Endothelial cell of umbilical vein (primary cell): ENCODE data around the gene SPNS1. TPM values are rescaled to one million over a fixed set of nuclear protein-coding genes. Genes with fewer than 3 reads are reported as not detected.

Experiments
- BruUV-seq: library from RNA; stranded (reverse); fragments of 400-500 nt; replicated peaks from 2 replicates; lab custom pipeline; 2021; lab: Mats Ljungman, UMichigan
- CTCF ChIA-PET: fragments of 300-600, 350-600 bp; sonication (Branson Sonifier 250); formaldehyde crosslinking; loops from one replicate; lab custom pipeline; 2021; ENCODE audit warnings: antibody characterized with exemption, inconsistent platforms; lab: Charles Lee
- POLR2A ChIA-PET: fragments of 300-600, 350-600 bp; sonication (Branson Sonifier 250); formaldehyde crosslinking; loops from one replicate; lab custom pipeline; 2021; ENCODE audit warnings: antibody characterized with exemption, inconsistent platforms; lab: Charles Lee
- DNase-seq: peaks from one replicate; pipeline ENCODE4 v3.0.0-alpha.2; 2011; ENCODE audit warnings: low read depth, low spot score
- FAIRE-seq: peaks from 2 replicates; lab custom pipeline; 2011; peaks lifted over from hg19 to GRCh38; lab: Jason Lieb, UNC
- H2AFZ ChIP-seq: 2 replicates; pipeline ENCODE4 v1.6.0; 2012; ENCODE audit warnings: low read depth, low read length, control low read depth, inconsistent platforms
- H3K27ac ChIP-seq: 2 replicates; pipeline ENCODE4 v1.5.1; 2011; ENCODE audit warnings: low read depth, mild to moderate bottlenecking, control low read depth, low read length, moderate library complexity; ENCODE audit not compliant: insufficient read depth
- H3K27me3 ChIP-seq, 2 experiments: 2 replicates each; pipeline versions ENCODE4 v1.6.0 to v1.6.1; 2011; ENCODE audit warnings: low read length in 2 of 2, mixed read lengths in 1 of 2; ENCODE audit not compliant: control insufficient read depth in 2 of 2, insufficient read depth in 2 of 2
- H3K36me3 ChIP-seq, 2 experiments: 2 replicates in 1 of 2; 3 replicates in 1 of 2; pipeline ENCODE4 v1.5.1; 2011; ENCODE audit warnings: low read length in 2 of 2, mild to moderate bottlenecking in 1 of 2, moderate library complexity in 1 of 2; ENCODE audit not compliant: control insufficient read depth in 2 of 2, insufficient read depth in 2 of 2; ENCODE audit errors: extremely low read depth in 1 of 2
- H3K4me1 ChIP-seq: 3 replicates; pipeline ENCODE4 v1.5.1; 2011; ENCODE audit warnings: mild to moderate bottlenecking, low read length; ENCODE audit not compliant: control insufficient read depth, insufficient read depth; ENCODE audit errors: extremely low read depth
- H3K4me2 ChIP-seq: 2 replicates; pipeline ENCODE4 v1.6.1; 2011; ENCODE audit warnings: low read length, control low read depth, mixed read lengths; ENCODE audit not compliant: insufficient read depth
- H3K4me3 ChIP-seq, 3 experiments: fragments of 200-600 bp in 1 of 3; sonication (generic), shearing (Covaris generic) in 1 of 3; replicated peaks in 1 of 3; 2 replicates each; pipeline ENCODE4 v1.5.1; 2011 to 2016; ENCODE audit warnings: control low read depth in 3 of 3, low read length in 3 of 3, mild to moderate bottlenecking in 2 of 3, inconsistent platforms in 1 of 3, low read depth in 1 of 3, moderate library complexity in 1 of 3; ENCODE audit not compliant: insufficient read depth in 1 of 3
- H3K79me2 ChIP-seq: 2 replicates; pipeline ENCODE4 v1.6.0; 2012; ENCODE audit warnings: low read length, inconsistent platforms; ENCODE audit not compliant: control insufficient read depth, insufficient read depth
- H3K9ac ChIP-seq: replicated peaks from 2 replicates; pipeline ENCODE3; 2011; ENCODE audit warnings: low read length, control low read depth; ENCODE audit not compliant: insufficient read depth; ENCODE audit errors: extremely low read depth
- H3K9me1 ChIP-seq: replicated peaks from 3 replicates; pipeline ENCODE4 v1.6.0; 2011; ENCODE audit warnings: mild to moderate bottlenecking, low read length; ENCODE audit not compliant: control insufficient read depth, insufficient read depth; ENCODE audit errors: extremely low read depth
- H3K9me3 ChIP-seq: replicated peaks from 2 replicates; pipeline ENCODE4 v1.5.1; 2012; ENCODE audit warnings: low read length, inconsistent platforms; ENCODE audit not compliant: control insufficient read depth, insufficient read depth
- H4K20me1 ChIP-seq: replicated peaks from 2 replicates; pipeline ENCODE3; 2011; ENCODE audit warnings: mild to moderate bottlenecking, low read length; ENCODE audit not compliant: control insufficient read depth, insufficient read depth; ENCODE audit errors: extremely low read depth
- EZH2 ChIP-seq: IDR thresholded peaks from 2 replicates; pipeline ENCODE4 v1.6.1; 2012; ENCODE audit warnings: borderline replicate concordance, low read depth, mild to moderate bottlenecking, moderate library complexity, low read length, inconsistent platforms; ENCODE audit not compliant: severe bottlenecking
- FOS ChIP-seq: IDR thresholded peaks from 2 replicates; pipeline ENCODE4 v1.6.1; 2011; ENCODE audit warnings: mild to moderate bottlenecking, low read length, moderate library complexity, borderline replicate concordance; ENCODE audit not compliant: insufficient read depth
- GATA2 ChIP-seq: IDR thresholded peaks from 2 replicates; pipeline ENCODE4 v1.7.0; 2011; ENCODE audit warnings: low read depth, mild to moderate bottlenecking, moderate library complexity, mixed read lengths, low read length; ENCODE audit not compliant: insufficient read length, insufficient read depth
- JUN ChIP-seq: IDR thresholded peaks from 2 replicates; pipeline ENCODE4 v1.6.1; 2011; ENCODE audit warnings: borderline replicate concordance, low read depth; ENCODE audit not compliant: insufficient read length, insufficient read depth
- MYC ChIP-seq: IDR thresholded peaks from one replicate; pipeline ENCODE4 v1.6.1; 2011; ENCODE audit warnings: mild to moderate bottlenecking, low read depth, low read length
- POLR2A ChIP-seq: IDR thresholded peaks from 2 replicates; pipeline ENCODE4 v1.6.1; 2012; ENCODE audit warnings: low read depth, mild to moderate bottlenecking, control low read depth, low read length
- POLR2AphosphoS5 ChIP-seq: IDR thresholded peaks from 2 replicates; pipeline ENCODE4 v1.6.1; 2012; ENCODE audit warnings: low read depth, mild to moderate bottlenecking, control low read depth, low read length, moderate library complexity; ENCODE audit not compliant: insufficient read depth
- dilution Hi-C: fragments of 300-500 bp; cut with MboI; formaldehyde crosslinking; loops from one replicate; pipeline ENCODE4 v1.15.0; 2019; ENCODE audit warnings: low sequenced_read_pairs; ENCODE audit not compliant: extremely low pct_ligation_motif_present
- intact Hi-C: fragments of 100-400 bp; cut with micrococcal nuclease; formaldehyde crosslinking; loops from one replicate; pipeline ENCODE4 v1.10.0; 2022
- polyA plus RNA-seq, 4 experiments: library from polyadenylated mRNA; depleted of rRNA in 3 of 4; stranded (reverse) in 3 of 4; unstranded in 1 of 4; fragments of >200 nt; gene quantifications; 2 replicates each; pipeline versions ENCODE4 v1.2.1 to v1.2.3, GENCODE V29; 2011 to 2012; ENCODE audit warnings: missing spikeins in 1 of 4
- total RNA-seq: library from RNA; stranded (reverse); gene quantifications from 2 replicates; pipeline ENCODE4 v1.2.3, GENCODE V29; 2021
- TF ChIP-seq, protein P1 (sequence below): IDR thresholded peaks from 2 replicates; pipeline ENCODE4 v1.6.1; 2011; ENCODE audit not compliant: insufficient read depth, insufficient read length
- TF ChIP-seq, protein P2 (sequence below), 2 donors: IDR thresholded peaks; 1 replicate in 1 of 2; 2 replicates in 1 of 2; pipeline ENCODE4 v1.5.1; 2011; ENCODE audit warnings: low read length in 2 of 2, mild to moderate bottlenecking in 2 of 2, moderate library complexity in 2 of 2, control low read depth in 1 of 2, inconsistent platforms in 1 of 2, low read depth in 1 of 2; ENCODE audit not compliant: insufficient read depth in 1 of 2; ENCODE audit errors: extremely low read depth in 1 of 2

The SPNS1 gene
- total and polyA plus RNA-seq, 2 donors (not counting 3 experiments of a cell fraction or from before 2014, with no cell fraction given), result 65.2 to 133 TPM

DNA sequence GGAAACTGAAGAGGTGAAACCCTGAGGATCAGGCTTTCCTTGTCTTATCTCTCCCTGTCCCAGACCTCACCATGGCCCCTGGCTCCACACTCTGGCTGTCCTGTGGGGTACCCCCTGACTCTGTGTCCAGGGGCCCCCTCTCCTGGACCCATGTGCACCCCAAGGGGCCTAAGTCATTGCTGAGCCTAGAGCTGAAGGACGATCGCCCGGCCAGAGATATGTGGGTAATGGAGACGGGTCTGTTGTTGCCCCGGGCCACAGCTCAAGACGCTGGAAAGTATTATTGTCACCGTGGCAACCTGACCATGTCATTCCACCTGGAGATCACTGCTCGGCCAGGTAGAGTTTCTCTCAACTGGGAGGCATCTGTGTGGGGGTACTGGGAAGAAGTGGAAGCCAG lies 41.4 kb upstream of the SPNS1 start:
- POLR2A ChIA-PET, result no interaction called here
- intact Hi-C loops, result no loop called here
- no peak for FAIRE-seq

More for the DNA sequence above, 41.4 kb upstream of the SPNS1 start:
- H4K20me1 ChIP-seq, result no peaks in the 10 kb centered on the region
- no peak overlapping the region for H3K9ac ChIP-seq
- no peak overlapping the region for H3K4me3 ChIP-seq
- no peak overlapping the region for H2AFZ ChIP-seq
- CTCF ChIA-PET, result interaction anchor here (1.1 to 1.5 kb wide), 3 partner anchors 9 to 12 kb away, joined by 4 to 6 read pairs (median 5); no protein-coding TSS in a partner anchor
- dilution Hi-C loops, result no loop called here
- H3K9me1 ChIP-seq, result no peaks in the 10 kb centered on the region
- H3K27me3 ChIP-seq, result no peaks in the 10 kb centered on the region
- no peaks in the 10 kb centered on the region for H3K36me3 ChIP-seq
- H3K4me2 ChIP-seq, result no peak overlapping the region
- H3K9me3 ChIP-seq, result no peaks in the 10 kb centered on the region
- TF ChIP-seq EZH2 (no peak), MYC (no peak), POLR2A (no peak), FOS (no peak), GATA2 (no peak), POLR2AphosphoS5 (no peak), JUN (no peak)
- TF ChIP-seq, protein P1, sequence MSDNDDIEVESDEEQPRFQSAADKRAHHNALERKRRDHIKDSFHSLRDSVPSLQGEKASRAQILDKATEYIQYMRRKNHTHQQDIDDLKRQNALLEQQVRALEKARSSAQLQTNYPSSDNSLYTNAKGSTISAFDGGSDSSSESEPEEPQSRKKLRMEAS, result no peak
- TF ChIP-seq, protein P2, sequence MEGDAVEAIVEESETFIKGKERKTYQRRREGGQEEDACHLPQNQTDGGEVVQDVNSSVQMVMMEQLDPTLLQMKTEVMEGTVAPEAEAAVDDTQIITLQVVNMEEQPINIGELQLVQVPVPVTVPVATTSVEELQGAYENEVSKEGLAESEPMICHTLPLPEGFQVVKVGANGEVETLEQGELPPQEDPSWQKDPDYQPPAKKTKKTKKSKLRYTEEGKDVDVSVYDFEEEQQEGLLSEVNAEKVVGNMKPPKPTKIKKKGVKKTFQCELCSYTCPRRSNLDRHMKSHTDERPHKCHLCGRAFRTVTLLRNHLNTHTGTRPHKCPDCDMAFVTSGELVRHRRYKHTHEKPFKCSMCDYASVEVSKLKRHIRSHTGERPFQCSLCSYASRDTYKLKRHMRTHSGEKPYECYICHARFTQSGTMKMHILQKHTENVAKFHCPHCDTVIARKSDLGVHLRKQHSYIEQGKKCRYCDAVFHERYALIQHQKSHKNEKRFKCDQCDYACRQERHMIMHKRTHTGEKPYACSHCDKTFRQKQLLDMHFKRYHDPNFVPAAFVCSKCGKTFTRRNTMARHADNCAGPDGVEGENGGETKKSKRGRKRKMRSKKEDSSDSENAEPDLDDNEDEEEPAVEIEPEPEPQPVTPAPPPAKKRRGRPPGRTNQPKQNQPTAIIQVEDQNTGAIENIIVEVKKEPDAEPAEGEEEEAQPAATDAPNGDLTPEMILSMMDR (IDR thresholded peaks at IDR 0.05; ENCODE audit: extremely low read depth in 1 of 2, insufficient read depth in 1 of 2, low read depth in 1 of 2, low read length in 2 of 2), result no peak
- BruUV-seq, result no TSS peak
- no peak overlapping the region for H3K27ac ChIP-seq
- no peaks in the 10 kb centered on the region for H3K79me2 ChIP-seq
- no peaks in the 10 kb centered on the region for H3K4me1 ChIP-seq
- DNase-seq, result no peak
